Activated CD8-positive, alpha-beta T cell treated with anti-CD3 and anti-CD28 coated beads for 36 hours (primary cell): ENCODE data around the gene SERTAD3. TPM values are rescaled to one million over a fixed set of nuclear protein-coding genes. Genes with fewer than 3 reads are reported as not detected.

Experiments
- ATAC-seq: fragments of 200-7000 bp; cut with Tn5 transposase; one replicate; pipeline ENCODE4 v1.10.0; 2021; ENCODE audit warnings: mild to moderate bottlenecking, moderate library complexity
- CTCF ChIA-PET: fragments of 350-600 bp; sonication (Branson Sonifier 250); formaldehyde crosslinking; loops from one replicate; lab custom pipeline; 2021; ENCODE audit warnings: antibody characterized with exemption; lab: Charles Lee
- POLR2A ChIA-PET: fragments of 350-600 bp; sonication (Branson Sonifier 250); formaldehyde crosslinking; loops from one replicate; lab custom pipeline; 2021; ENCODE audit warnings: antibody characterized with exemption; lab: Charles Lee
- DNase-seq: peaks from one replicate; pipeline ENCODE4 v3.0.0-alpha.2; 2020
- H3K27ac Mint-ChIP-seq: one replicate; pipeline ENCODE4 v1.8.0; 2021; ENCODE audit warnings: mild to moderate bottlenecking, mixed read lengths
- H3K27me3 Mint-ChIP-seq: one replicate; pipeline ENCODE4 v1.8.0; 2021; ENCODE audit warnings: mixed read lengths
- H3K36me3 Mint-ChIP-seq: one replicate; pipeline ENCODE4 v1.8.0; 2021; ENCODE audit warnings: low read depth, mixed read lengths
- H3K4me1 Mint-ChIP-seq: one replicate; pipeline ENCODE4 v1.8.0; 2021; ENCODE audit warnings: low read depth, mixed read lengths
- H3K4me3 Mint-ChIP-seq: one replicate; pipeline ENCODE4 v1.8.0; 2021; ENCODE audit warnings: mild to moderate bottlenecking, moderate library complexity, mixed read lengths
- H3K9me3 Mint-ChIP-seq: one replicate; pipeline ENCODE4 v1.8.0; 2021; ENCODE audit warnings: mixed read lengths
- CTCF ChIP-seq: fragments of 200-600 bp; IDR thresholded peaks from one replicate; pipeline ENCODE4 v1.8.0; 2022; ENCODE audit warnings: antibody characterized with exemption, mild to moderate bottlenecking
- intact Hi-C: fragments of 100-400 bp; cut with micrococcal nuclease; formaldehyde crosslinking; loops from one replicate; pipeline ENCODE4 v1.10.0; 2022
- total RNA-seq, 2 experiments: library from RNA; stranded (reverse); gene quantifications; one replicate each; pipeline ENCODE4 v1.2.3, GENCODE V29; 2021

SERTAD3 gene
- total RNA-seq, 2 experiments from 2014 or later = 8.8 to 11.2 TPM

DNA sequence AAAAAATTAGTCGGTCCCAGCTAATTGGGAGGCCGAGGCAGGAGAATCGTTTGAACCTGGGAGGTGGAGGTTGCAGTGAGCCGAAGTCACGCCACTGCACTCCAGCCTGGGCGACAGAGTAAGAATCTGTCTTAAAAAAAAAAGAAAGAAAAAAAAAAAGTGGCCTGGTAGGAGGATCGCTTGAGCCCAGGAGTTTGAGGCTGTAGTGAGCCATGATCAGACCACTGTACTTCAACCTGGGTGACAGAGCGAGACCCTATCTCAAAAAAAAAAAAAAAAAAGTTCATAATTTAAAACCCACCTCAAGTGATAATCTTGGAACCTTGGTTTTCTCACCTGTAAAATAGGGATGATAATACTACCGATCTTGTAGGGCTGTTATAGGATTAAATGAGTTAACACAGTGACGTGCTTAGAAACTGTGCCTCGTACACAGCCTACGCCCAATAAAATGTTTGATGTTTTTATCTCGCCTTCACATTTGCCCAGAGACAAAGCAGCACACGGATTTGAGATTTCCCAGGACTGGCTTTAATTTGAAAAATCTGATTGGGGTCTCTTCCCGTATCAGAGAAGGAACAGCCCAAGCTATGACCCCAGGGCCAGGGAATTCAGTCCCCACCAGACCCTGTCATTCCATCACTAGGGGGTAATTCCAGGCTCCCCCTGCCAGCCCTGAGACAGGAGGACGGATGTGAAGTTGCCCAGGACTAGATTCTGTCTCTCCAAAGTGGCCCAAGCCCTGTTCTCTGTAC, 22.0 kb downstream of the SERTAD3 start:
- Mint-ChIP-seq H3K4me3 (peak overlapping the region; percentile 77), H3K36me3 (peaks cover 17% of the 10 kb centered on the region), H3K27me3 (no peaks in the 10 kb centered on the region), H3K4me1 (peaks cover 15% of the 10 kb centered on the region), H3K27ac (peak overlapping the region; percentile 86), H3K9me3 (no peaks in the 10 kb centered on the region)
- no peak for ATAC-seq
- POLR2A ChIA-PET = interaction anchor here (1.1 to 1.2 kb wide), 2 partner anchors 19 to 67 kb away, joined by 3 read pairs; no protein-coding TSS in a partner anchor
- no peak for DNase-seq
- no peak for TF ChIP-seq CTCF
- CTCF ChIA-PET = interaction anchor here (1.2 to 4.8 kb wide), 9 partner anchors 11 to 212 kb away, joined by 3 to 38 read pairs (median 6); partner anchors contain the start of gene BLVRB
- intact Hi-C loops = no loop called here

GRCh38 chr19:40420766-40421765, 23.1 kb downstream of the SERTAD3 start:
- ChIA-PET POLR2A (interaction anchor here (0.7 to 1.5 kb wide), 9 partner anchors 12 to 231 kb away, joined by 3 to 8 read pairs (median 3); partner anchors contain the start of genes C19orf47 and SERTAD3), CTCF (interaction anchor here (0.5 to 4.8 kb wide), 22 partner anchors 10 to 1559 kb away, joined by 3 to 38 read pairs (median 4); partner anchors contain the start of genes BLVRB and SERTAD3)
- peak overlapping the region; percentile 87 for H3K27ac Mint-ChIP-seq
- peak; percentile 98 for TF ChIP-seq CTCF
- H3K9me3 Mint-ChIP-seq = no peaks in the 10 kb centered on the region
- H3K27me3 Mint-ChIP-seq = no peaks in the 10 kb centered on the region
- peaks cover 16% of the 10 kb centered on the region for H3K4me1 Mint-ChIP-seq
- peak overlapping the region; percentile 77 for H3K4me3 Mint-ChIP-seq
- ATAC-seq (peak; percentile 54), DNase-seq (peak; percentile 81)
- peaks cover 17% of the 10 kb centered on the region for H3K36me3 Mint-ChIP-seq
- intact Hi-C loops = no loop called here

GRCh38 chr19:40420451-40420765, 23.7 kb downstream of the SERTAD3 start:
- Mint-ChIP-seq H3K27ac (peak overlapping the region; percentile 87), H3K36me3 (peaks cover 17% of the 10 kb centered on the region), H3K9me3 (no peaks in the 10 kb centered on the region), H3K27me3 (no peaks in the 10 kb centered on the region), H3K4me3 (peak overlapping the region; percentile 77), H3K4me1 (peaks cover 16% of the 10 kb centered on the region)
- ATAC-seq (no peak), DNase-seq (no peak)
- intact Hi-C loops = no loop called here
- TF ChIP-seq CTCF = no peak
- ChIA-PET POLR2A (interaction anchor here (0.6 to 1.5 kb wide), 9 partner anchors 11 to 338 kb away, joined by 3 to 8 read pairs (median 3); partner anchors contain the start of genes C19orf47 and SERTAD3), CTCF (interaction anchor here (0.5 to 4.8 kb wide), 20 partner anchors 10 to 1558 kb away, joined by 3 to 38 read pairs (median 4); partner anchors contain the start of genes BLVRB and SERTAD3)

DNA sequence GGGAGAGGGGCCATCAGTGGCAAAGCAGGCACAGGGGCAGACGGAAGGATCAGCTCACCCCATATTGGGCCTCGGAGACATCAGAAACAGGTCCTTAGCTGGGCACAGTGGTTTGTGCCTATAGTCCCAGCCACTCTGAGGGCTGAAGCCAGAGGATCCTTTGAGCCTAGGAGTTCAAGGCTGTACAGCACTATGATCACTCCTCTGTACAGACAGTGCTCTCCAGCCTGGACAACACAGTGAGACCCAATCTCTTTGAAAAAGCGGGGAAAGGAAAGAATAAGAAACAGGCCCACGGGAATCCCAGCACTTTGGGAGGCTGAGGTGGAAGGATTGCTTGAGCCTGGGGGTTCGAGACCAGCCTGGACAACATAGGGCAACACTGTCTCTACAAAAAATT, 24.4 kb downstream of the SERTAD3 start:
- intact Hi-C loops = no loop called here
- ATAC-seq (no peak), DNase-seq (no peak)
- ChIA-PET POLR2A (interaction anchor here (0.6 to 1.5 kb wide), 4 partner anchors 10 to 339 kb away, joined by 3 to 8 read pairs (median 4); partner anchors contain the start of genes C19orf47 and SERTAD3), CTCF (interaction anchor here (1.2 to 4.8 kb wide), 9 partner anchors 11 to 184 kb away, joined by 3 to 38 read pairs (median 22); partner anchors contain the start of genes BLVRB and SERTAD3)
- H3K36me3 Mint-ChIP-seq = peaks cover 15% of the 10 kb centered on the region
- H3K4me3 Mint-ChIP-seq = peak overlapping the region; percentile 26
- H3K9me3 Mint-ChIP-seq = no peaks in the 10 kb centered on the region
- H3K4me1 Mint-ChIP-seq = peaks cover 16% of the 10 kb centered on the region
- no peaks in the 10 kb centered on the region for H3K27me3 Mint-ChIP-seq
- no peak for TF ChIP-seq CTCF
- no peak overlapping the region for H3K27ac Mint-ChIP-seq
